ENCODE data around the gene QRICH2.
"Not testable (repeated sequence)": the region's sequence is repeated elsewhere in the genome, so short reads cannot be mapped to it uniquely, and the experiment has no call there.

GRCh38 chr17:76225373-76226086 lies 82.5 kb downstream of the QRICH2 start:
- TF ChIP-seq CTCF, EP300, POLR2A, POLR2AphosphoS5 (IDR thresholded peaks at IDR 0.05): not testable (repeated sequence)

Measured in gastroesophageal sphincter (tissue), 3 donors.